D341Med (cell line): Measurements from ENCODE around the gene MAPK10.
"Not testable (repeated sequence)": the region's sequence is repeated elsewhere in the genome, so short reads cannot be mapped to it uniquely, and the experiment has no call there.

ENCODE experiments used
- DNase-seq: peaks from one replicate; pipeline ENCODE4 v3.0.0; 2012; ENCODE audit warnings: low spot score

MAPK10 gene

DNA sequence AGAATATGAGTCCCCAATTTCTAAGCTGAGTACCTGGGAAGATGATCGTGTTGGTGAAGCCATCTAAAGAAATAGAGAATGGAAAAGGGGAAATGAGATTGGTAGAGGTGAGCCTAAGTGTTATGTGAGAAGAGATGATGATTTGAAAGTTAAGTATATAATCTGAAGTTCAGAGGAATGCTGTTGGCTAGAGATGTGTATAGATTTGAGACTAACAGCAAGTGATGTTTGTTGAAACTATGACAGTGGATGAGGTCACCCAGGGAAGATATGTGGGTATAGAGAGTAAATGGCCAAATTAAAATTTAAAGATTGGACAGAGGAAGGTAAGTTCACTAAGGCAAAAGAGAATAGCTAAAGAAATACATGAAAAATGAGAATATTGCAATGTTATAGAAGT is 324.2 kb downstream of the MAPK10 start:
- DNase-seq = no peak

DNA sequence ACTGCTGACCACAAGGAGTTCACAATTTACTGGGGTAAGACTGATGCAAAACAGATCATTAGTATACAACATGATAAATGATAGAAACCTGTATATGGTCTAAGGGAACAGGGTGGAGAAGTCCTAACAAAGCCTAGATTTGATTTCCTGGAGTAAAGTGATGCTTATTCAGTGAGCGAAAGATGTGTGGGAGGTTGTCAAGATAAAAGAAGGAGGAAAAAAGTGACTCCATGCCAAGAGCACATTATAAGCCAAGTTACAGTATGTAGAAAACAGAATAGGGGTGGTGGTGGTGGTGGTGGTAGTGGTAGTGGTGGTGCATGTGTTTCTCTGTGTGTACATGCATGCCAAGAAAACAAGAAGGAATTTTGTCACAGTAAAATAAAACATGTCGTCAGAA is 325.2 kb downstream of the MAPK10 start:
- DNase-seq = no peak

DNA sequence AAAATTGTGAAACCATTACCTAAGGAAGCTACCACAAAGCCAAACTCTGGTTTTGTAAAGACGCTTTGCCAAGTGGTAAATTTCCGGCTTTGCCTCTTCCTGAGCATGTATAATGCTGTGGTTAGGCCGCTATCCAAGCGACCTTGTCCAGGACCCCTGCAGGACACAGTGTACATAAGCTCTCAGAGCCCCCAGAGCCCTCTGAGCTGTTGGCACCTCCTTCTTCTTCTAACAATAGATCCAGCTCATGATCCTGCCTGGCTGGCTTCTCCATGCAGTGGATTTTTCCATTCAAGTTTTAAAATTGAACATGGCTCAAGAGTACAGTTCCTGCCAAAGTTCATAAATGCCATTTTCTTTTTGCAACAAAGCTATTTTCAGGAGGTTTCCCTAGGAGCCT is 326.7 kb downstream of the MAPK10 start:
- no peak for DNase-seq

DNA sequence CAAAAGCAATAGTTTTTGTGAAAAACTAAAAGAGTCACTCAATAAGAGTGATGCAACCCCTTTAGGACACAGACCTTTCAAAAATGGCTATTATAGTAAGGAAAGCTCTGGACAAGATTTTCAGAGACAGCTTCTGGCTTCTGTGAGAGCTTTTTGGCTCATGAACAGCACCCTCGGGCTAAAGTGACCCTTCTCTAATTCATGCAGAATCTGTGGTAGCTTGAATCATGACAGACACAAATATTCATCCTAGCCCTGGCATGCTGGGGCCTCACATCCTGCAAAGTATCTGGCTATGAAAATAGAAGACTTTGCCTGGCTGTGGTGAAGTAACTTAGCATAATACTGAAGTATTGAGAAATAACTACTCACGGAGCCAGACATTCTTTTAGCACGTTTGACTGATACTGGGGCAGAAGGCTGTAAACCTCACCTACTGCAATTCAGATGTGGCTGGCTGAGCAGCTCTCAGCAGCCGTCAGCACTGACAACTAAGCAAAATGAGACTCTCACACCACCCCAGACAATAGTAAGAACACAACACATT is 327.3 kb downstream of the MAPK10 start:
- DNase-seq = no peak

DNA sequence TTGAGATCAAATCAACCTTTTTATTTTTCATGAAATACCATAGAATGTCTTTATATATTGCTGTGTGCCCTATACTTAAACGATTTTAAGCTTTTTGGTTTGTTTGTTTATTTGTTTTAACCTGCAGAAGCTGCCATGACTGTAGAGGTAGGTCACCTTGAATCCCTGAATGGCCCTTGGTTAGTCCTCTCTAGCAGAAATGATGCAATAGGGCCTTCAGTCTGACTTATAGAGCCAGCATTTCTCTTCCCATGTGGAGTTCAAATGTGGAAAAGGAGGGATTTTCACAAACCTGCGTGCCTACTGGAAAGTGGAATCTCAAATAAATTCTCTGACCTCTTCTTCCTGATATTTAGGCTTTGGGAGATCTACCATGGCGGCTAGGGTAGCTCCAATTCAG is 327.9 kb downstream of the MAPK10 start:
- no peak for DNase-seq

DNA sequence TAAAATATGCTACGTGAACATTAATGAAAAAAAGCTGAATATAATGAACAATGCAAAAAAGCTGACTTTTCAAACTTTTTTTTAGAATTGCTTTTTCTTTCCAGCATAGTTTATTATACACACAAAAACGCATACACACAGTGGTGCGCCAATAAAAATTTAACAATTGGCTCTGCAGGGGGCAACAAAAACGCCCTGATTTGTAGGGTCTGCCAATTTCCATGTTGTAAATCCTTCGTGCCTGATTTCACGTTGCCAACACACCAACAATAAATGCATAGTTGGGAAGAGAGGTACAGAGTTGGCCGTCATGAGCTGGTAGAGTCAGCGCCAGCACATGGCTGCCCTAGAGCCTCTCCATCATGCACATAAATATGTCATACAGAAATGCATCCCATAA is 333.1 kb downstream of the MAPK10 start:
- no peak for DNase-seq

DNA sequence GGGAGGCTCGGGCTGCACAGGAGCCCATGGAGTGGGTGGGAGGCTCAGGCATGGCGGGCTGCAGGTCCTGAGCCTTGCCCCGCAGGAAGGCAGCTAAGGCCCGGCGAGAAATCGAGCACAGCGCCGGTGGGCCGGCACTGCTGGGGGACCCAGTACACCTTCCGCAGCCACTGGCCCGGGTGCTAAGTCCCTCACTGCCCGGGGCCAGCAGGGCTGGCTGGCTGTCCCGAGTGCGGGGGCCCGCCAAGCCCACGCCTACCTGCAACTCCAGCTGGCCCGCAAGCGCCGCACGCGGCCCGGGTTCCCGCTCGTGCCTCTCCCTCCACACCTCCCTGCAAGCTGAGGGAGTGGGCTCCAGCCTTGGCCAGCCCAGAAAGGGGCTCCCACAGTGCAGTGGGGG is 338.2 kb downstream of the MAPK10 start:
- not testable (repeated sequence) for DNase-seq

DNA sequence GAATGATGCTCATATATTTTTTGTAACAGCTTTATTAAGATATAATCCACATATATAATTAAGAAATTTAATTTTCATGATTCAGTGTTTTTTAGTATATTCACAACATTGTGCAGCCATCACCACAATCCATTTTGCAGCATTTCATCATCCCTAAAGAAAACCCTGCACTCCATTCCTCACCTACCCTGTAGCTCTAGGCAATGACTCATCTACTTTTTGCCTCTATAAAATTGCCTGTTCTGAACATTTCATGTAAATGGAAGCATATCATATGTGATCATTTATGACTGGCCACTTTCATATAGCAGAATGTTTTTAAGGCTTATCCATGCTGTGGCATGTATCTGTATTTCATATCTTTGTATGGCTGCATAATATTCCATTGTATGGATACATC is 339.9 kb downstream of the MAPK10 start:
- DNase-seq = no peak

DNA sequence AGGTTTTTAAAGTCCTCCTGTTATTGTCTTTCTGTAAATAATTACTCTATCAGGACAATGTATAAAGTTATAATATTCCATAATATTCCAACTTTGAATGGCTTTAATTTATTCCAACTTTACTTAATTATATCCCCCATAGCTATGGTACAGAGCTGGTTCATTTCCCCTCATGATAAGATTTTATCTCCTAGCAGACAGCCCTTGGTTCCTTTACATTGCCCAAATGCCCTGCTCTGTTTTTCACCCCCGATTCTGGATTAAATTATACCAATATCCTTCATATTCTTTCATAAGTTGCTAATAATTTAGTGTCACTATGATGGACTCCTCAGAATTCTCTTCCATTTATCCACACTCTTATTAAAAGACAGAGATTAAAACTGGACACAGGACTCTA is 340.5 kb downstream of the MAPK10 start:
- no peak for DNase-seq

DNA sequence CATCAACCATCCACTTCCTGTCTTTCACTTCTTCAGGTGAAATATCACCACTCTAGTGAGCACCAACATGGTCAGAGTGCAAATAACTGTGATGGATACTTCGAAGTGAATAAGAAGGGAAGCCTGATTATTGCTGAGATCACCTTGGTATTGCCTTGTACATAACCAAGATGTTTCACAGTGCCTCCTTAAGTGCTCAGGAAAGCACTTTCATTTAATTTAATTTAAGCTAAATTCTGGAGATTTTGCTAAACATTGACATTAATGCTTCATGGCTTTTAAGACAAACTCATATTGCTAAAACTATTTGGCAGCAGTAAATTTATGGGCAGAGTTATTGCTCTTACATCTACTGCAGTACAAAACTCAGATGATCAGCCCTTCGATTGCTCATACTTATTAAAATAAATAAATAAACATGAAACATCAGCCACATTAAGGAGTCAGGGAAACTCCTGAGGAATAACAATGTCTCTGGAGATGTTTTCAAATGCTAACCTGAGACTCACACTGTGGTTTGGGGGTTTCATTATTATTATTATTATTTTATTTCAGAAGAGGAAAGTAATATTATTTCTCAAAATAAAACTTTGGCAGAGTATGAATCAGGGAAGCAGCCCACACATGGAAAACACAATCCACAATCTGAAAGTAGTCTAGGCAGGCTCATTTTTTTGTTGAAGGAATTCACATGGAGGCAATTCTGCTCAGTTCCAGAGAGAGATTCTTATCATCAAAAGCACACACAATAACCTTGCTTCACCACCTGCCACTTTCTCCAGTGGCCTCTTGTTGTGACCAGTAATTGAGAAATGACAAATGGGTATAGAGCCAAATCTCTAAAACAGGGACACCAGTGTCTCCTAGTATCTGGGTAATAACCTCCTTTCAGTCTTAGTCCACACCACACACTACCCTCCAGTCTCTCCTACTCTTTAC is 344.2 kb downstream of the MAPK10 start:
- DNase-seq = no peak

DNA sequence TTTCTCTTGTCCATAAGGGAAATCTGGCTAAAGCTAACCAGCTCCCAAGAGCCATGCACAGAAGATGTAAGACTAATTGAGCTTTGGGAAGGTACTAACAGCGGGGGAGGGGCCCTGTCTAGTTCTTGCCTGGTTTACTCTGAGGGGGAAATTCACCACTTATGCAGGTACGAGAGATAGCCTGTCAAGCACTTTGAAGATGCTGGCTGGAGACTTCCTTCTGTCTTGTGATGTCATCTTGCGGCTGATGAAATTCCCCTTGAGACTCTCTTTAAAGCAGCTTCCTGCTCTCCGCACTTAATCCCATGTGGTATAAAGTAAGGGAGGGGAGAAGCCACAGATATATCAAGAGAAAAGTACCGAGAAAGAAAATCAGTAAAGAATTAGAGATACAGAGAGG is 345.3 kb downstream of the MAPK10 start:
- DNase-seq = no peak

DNA sequence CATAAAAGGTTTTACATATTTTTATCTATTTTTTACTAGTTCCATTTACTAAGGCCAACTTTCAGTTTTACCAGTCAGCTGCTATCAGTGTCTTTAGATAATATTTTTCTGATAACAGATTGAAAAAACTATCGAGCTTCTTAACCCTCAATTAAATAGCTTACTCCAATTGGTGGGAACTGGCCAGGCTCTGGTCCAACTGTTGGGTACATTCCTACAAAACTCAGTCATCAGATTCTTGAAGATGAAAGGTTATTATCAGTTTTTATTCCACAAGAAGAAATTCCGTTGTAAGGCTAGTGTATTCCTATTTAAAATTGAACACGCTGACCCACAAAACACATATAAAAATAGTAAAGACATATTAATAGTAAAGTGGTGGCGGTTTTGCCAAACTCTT is 346.2 kb downstream of the MAPK10 start:
- no peak for DNase-seq

DNA sequence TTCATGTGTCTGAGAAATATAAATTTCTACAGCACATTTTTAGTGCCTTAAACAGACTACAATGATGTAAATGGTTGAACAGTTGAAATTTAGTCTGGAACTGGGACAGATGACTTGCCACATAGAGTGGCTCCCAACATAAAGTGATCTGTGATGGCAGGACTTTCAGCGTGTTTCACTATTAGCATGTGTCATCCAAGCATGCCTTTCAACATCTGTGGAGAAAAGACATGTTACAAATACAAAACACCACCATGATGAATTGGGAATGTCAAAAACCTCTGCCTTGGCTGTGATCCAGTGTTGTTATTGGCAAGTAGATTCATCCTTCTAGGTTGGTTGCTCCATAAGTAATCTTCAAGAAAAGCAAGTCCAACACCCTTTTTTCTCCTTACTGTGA is 348.7 kb downstream of the MAPK10 start:
- no peak for DNase-seq

DNA sequence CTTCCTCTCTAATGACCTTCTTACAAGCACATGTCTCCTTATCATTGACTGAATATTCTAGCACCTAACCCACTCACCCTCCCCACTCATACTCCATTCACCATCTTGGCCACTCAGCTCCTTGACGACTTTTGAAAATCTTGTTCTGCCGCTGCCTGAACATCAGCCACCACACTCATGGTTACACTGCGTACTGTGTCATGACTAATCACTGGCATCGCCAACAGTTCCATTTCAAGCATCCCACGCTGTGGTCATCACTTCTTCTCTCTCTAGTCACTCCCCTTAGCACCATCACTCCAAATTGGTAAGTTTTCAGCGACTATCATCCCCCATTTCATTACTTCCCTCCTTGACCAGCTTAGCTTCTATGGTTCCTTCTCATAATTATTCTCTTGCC is 352.8 kb downstream of the MAPK10 start:
- no peak for DNase-seq

DNA sequence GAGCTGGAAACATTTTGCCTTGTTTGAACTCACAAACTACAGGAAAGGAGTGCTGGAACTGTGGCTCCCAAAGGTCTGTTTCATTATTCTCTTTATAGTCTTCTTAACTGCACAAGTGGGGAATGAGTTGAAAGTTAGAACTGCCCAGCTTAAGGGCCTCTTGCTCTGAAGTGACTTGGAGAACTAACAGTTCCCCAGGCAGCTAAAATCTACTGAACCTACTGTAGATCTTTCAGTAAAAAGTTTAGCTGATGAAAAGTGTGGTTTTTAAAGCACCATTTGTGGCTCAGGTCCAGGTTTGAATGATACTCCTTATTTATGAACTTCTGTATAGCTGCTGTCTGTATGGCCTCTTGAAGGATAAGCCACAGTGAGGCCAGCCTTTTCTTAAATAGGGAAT is 353.8 kb downstream of the MAPK10 start:
- no peak for DNase-seq

DNA sequence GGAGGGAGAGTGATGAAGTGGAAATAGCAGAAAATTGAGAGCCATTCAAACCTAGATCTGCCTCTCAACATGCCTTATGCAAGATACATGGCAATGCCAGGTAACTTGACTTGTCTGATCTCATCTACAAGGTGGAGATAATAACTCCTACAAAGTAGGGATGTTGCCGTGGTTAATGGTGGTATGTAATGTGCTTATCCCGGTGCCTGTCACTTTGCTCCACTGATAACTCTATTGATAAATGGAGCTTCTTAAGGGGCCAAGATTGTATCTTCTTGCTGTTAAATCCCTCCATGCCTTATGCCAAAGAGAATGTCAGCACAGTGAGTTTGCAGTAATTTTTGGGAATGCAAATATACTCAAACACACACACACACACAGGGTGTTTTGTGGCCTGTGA is 355.8 kb downstream of the MAPK10 start:
- no peak for DNase-seq

DNA sequence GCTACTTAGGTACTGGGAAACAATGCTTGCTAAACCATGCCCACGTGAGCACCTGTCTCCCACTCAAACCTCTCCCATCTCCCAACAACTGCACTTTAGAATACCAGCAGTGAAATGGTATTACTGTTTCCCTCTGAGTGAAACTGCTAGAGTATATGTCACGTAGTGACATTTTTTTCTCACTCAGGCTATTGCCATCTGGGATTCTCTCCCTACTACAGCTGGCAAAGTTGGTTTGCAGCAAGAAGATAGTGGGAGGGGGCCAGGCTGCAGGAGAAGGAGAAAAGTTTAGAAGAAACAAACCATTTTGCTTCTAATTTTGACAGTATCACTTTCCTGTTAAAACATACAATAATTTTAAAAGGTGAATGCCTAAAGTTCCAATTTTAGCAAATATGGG is 358.3 kb downstream of the MAPK10 start:
- DNase-seq = no peak

DNA sequence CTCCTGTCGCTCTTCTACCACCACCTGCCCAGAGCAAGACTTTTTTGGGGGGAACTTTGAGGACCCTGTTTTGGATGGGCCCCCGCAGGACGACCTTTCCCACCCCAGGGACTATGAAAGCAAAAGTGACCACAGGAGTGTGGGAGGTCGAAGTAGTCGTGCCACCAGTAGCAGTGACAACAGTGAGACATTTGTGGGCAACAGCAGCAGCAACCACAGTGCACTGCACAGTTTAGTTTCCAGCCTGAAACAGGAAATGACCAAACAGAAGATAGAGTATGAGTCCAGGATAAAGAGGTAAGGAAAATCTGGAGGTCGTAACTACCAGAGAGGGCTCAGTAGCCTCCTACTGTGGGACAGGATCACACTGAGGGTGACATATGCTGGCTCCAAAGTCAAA is 364.5 kb downstream of the MAPK10 start:
- DNase-seq = no peak

DNA sequence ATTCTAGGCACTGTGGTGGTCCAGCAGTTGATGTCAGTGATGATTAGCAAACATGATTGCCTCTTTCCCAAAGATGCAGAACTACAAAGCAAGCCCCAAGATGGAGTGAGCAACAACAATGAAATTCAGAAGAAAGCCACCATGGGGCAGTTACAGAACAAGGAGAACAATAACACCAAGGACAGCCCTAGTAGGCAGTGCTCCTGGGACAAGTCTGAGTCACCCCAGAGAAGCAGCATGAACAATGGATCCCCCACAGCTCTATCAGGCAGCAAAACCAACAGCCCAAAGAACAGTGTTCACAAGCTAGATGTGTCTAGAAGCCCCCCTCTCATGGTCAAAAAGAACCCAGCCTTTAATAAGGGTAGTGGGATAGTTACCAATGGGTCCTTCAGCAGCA is 365.3 kb downstream of the MAPK10 start:
- no peak for DNase-seq

DNA sequence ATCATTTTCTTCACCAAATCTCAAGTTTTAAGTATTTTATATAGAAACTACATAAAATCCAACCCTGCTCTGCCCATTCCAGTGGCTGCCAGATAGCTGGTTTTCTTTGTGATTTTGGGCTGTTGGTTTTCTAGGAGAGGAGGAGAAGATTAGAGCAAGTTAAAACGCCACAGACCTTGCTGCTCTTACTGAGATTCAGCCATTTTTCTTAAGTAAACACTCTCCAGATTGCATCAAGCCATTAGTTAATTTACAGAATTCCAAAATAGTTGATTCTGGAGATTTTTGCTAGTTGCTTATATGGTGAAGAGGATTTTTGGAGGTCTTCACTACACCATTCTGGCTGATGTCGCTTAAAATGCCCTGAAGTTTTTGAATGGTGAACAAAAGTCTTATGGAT is 366.2 kb downstream of the MAPK10 start:
- no peak for DNase-seq

DNA sequence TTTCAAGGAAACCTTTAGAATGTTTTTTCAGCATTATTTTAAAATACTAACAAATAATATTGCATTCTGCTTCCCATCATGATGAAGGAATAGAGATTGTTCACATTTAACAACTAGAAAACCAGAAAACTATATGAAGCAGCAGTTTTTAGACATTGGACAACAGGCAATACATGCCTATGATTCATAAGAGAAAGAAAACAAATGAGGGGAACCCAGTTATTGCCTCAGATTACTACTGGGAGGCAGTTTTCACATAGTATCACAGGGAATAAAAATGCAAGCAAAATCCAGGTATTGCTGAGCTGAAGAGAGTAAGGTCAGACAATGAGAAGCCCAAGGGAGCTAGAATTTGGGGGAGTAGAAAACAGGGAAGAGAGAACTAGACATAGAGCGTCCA is 373.6 kb downstream of the MAPK10 start:
- DNase-seq = no peak

DNA sequence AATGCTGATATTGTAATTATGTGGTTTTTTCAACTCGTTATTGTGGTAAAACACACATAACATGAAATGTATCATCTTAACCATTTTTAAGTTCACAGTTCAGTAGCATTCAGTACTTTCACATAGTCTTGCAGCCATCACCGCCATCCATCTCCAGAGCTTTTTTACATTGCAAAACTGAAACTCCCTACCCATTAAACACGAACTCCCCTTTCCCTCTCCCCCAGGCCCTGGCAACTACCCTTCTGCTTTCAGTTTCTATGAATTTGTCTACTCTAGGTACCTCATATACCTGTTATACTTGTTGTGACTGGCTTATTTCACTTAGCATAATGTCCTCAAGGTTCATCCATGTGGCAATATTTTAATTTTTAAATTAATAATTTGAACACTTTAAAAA is 380.6 kb downstream of the MAPK10 start:
- no peak for DNase-seq

DNA sequence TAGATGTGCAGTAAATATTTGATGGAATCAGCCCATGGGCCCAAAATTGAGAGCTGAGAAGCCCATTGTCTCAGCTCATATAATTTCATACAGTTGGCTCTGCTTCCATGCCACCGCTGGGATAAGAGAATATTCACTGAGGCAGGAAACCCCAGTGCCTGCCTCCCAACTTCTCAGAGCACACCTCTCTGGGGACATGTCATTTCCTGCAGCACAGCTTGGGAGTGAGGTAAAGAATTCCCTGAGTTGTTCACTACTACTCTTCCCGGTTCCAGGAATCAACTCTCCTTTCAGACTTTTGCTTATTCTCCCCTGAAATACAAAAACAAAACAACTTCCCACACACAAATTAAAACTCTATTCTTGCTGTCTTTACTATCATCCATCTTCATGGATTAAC is 389.3 kb downstream of the MAPK10 start:
- DNase-seq = no peak
